HG03469 (cell line): ENCODE data around the gene CDK5RAP2.
"Not testable (repeated sequence)": the region's sequence is repeated elsewhere in the genome, so short reads cannot be mapped to it uniquely, and the experiment has no call there.

Experiments used
- ATAC-seq: cut with Tn5 transposase; IDR thresholded peaks from one replicate; pipeline ENCODE4 v1.9.1; 2021; ENCODE audit warnings: mild to moderate bottlenecking, moderate library complexity, moderate number of reproducible peaks; ENCODE audit not compliant: unreplicated experiment

Gene CDK5RAP2

DNA sequence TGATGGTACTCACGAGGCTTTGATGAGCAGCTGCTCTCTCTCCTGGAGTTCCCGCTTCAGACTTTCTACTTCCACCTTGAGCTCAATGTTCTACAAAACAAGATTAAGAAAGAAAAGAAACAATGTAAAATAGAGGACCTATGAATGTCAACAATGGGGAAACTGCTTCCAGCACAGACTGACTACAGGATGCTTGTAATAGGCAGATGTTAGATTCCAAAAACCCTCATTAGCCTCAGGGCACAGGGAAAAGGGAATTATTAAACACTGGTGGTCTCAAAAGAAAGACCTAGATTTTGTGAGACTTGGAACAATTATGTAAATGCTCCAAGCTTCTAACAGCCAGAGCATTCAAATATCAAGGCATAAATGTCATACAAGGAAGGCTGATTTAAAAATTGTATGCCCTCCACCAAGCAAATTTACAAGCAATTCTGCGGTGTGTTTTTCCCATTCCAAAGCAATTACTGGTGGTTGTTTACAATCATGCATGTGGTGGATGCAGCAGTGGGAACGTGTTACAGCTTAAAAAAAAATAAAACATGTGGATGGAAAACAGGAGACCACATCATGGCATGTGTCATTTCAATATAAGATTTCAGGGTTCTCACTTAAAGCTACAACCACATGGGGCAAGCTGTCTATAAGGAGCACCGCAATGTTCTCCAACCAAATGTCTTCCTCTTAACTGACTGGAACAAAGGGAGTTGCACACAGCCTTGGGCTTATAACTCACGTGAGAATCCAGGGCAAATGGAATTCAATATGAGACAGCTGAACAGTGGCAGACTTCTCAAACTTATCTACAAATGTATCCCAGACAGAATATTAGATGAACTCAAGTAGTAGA, 34.0 kb downstream of the CDK5RAP2 start:
- ATAC-seq: no peak

DNA sequence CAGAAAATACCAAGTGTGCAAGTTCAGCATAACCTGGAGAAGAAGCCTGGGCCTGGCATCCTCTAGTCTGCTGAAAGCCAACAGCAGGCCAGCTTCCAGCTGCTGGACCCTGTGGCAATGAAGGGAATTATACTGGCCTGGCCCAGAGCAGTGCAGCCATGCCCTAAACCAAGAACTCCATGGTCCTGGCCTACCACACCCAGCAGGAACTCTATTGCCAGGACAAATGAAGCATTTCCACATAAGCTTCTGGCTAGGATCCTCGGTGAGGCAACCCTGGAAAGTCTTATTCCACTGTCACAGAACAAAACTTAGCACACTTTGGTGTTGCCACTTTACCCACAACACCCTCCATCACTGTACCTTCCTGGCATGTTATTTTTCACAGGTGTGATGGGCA, 35.5 kb downstream of the CDK5RAP2 start:
- no peak for ATAC-seq

DNA sequence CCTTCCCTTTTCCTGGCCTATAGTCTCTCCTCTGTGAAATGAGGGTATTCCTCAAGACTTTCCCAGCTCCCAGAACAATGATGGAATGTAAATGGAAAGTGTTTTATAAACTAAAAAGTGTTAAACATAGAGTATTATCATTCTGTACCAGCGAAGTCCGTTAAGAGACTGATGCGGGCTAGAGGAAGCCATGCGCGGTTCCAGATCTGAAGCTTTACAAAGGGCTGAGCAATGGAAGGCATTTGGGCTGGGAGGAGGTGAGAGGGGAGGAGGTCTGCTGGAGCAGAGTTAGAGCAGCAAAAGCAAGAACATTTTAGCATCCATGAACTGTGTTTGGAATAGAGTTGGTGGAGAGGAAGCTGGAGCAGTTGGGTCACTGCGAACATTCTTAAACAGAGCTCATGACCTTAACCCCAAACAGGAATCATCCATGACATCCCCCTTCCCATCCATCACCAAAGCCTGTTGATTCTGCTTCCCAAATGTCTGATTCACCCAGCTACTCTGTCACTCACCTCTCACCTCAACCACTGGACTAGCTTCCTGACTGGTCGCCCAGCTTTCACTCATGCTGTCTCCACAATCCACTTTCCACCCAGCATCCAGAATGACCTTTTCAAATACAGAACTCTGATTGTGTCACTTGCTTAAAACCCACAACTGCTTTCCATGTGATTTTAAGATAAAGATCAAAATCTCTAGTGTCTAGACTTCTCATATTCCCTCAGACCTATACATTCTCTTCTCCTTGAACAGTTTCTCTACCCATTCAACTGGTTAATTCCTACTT, 37.1 kb downstream of the CDK5RAP2 start:
- ATAC-seq: no peak

DNA sequence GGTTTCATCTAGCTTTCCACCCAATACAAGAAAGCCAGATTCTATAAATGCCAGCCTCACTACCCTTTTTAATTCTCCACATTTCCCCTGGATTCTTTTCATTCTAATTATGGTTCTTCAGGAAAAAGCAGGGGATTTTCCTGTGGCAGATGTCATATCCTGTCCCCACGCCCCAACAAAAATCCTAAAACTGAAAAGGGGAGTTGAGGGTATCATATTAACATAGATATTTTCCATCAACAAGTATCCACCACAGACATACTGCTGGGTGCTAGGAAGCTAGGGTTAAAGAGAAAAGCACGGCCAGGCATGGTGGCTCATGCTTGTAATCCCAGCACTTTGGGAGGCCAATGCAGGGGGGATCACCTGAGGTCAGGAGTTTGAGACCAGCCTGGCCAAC, 38.0 kb downstream of the CDK5RAP2 start:
- no peak for ATAC-seq

DNA sequence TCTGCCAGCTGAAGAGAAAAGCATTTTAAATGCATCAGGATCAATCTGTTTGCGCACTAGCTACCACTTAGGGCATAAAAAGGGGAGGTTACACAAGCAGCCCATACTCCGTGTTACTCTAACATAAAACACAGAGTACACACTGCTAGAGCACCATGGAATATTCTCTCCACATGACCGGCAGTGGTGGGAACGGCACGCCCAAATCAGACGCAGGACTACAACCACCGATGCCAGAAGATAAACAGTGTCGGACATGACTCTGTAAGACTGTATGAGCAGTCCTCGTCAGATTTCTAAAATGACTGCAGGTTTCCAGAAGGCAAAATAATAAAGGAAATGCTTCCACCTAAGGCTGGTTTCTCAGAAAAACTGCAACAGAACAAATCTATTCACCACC, 40.0 kb downstream of the CDK5RAP2 start:
- no peak for ATAC-seq

DNA sequence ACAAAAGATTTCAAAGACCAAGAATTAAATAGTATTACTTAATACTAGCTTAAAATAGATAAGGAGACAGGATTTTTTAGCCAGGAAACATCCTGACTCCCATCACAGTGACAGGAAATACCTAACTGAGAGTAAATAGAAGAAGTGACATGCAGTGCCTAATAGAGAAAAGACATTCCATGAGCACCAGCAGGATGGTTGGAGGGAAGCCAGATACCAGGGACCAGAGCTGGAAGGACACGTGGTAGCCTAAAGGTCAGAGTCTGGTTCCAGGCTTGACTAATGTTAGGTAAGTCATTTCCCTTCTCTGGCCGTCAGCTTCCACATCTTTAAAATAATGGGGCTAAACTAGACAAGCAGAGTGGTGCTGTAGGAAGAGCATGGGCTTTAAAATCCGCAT, 41.6 kb downstream of the CDK5RAP2 start:
- ATAC-seq: no peak

DNA sequence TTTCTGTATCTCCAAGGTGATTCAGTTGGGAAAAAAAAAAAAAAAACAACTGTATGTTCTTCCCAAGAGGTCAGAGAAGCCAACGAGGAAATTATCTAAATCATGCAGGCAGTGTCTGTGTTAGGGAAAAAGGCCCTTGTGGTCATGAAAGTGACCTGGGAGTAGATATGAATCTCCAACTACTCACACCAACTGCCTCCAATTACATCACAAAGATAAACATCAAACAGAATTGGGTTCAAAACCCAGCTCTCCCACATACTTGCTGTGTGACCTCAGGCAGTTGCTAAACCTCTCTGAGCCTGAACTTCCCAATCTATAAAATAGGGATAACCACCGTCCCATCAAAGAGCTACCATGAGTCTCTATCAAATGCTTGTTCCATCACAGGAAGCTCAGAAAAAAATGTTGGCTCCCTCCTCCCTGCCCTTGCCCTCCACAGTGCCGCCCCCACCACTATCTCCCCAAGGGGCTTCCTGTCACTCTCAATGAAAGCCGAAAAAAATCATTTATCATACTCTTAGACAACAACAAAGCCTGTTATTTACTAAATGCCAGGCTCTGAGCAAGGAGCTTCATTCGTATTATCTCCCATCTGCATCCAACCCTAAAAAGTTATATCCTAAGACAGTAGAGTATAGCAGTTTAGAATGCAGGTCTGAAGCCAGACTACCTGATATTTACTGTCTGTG, 42.9 kb downstream of the CDK5RAP2 start:
- ATAC-seq: no peak

DNA sequence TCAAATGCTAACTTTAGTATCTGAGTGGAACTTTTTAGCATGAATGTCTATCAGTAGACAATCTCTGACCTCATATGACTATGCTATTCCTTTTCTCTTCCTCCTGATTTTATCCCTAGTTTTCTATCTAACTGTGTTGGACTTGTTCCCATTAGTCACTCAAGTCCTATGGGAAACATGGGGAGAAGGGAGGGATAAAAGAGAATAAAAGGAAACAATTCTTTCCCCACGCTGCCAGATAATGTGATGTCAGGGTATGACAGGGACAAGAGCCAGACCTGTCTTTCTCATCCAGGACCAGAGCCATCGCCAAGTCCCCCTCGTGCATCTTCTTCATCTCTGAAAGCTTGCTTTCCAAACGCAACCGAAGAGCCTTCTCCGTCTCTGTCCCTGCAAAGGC, 43.9 kb downstream of the CDK5RAP2 start:
- ATAC-seq: no peak

DNA sequence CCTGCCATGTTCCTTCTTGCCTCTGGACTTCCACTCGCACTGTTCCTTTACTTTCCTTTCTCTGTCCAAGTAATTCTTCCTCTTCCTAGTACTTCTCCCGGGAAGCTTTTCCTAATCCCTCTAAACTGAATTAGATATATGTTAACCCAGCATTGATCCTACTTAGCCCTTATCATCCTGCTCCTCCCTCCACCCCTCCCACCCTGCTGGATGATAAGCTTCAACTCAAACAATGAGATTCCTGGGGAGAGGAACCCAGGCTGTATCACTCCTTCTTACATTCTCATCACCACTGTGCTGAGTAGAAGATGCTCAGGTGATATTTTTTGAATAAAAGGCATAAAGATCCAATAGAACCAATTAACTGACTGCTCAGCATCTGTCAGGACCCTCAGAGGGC, 45.7 kb downstream of the CDK5RAP2 start:
- ATAC-seq: no peak

DNA sequence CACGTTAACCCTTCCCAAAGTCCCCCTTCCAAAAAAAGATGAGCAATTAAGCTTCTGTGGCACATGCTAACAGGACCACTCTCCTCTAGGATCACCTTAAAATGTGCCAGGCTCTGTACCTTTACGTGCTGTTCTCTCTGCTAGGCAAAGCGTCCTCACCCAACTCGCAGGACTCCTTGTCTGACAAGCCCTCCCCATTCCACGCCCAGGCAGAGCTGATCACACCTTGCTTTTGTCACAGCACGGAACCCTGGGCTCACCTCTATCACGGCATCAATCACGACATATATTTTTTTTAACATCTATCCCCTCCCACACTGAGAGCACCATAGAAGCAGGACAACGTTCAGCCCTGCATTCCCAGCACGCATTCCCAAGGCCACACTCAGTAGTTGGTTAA, 47.1 kb downstream of the CDK5RAP2 start:
- no peak for ATAC-seq

DNA sequence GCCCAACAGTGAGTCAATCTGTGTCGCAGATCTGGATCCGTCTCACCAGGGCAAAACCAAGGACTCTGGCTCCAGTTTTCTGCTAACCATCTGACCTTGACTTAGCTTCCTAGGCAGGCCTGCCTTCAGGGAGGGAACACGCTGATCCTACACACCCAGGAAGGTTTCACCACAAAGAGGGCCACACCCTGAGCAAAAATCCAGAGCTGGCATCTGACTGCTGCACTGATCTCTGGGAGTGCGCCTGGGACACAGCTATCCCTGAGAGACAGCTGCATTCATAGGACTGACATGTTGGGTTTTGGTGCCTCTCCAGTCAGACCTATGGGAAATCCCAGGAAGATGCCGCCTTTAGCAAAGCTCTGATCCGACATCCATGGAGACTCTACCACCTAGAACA, 47.5 kb downstream of the CDK5RAP2 start:
- no peak for ATAC-seq

DNA sequence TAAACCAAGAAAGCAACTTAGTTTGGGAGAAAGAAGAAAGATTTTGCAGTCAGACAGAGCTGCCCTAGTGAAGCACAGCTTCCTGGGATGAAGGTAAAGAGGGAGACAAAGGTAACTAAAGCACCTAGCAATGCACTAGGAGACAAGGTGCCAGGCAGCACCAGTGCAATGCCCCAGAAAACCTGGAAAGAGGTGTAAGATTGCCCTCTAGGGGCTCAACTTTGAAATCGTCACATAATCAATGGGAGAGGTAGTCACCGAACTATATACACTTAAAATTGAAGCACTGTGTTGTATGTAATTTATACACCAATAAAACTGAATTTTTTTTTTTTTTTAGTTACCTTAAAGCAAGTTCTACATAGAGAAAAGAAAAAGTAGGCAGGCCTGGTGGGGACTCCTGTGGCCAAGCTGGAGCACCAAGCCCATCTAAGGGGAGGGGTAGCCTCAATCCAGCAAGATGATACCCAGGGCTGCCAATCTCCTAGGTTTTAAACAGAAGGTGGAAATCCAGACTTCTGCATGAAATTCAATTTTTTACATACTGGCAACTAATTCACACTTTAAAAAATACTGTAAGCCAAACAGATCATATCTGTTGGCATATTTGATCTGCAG, 48.2 kb downstream of the CDK5RAP2 start:
- no peak for ATAC-seq

DNA sequence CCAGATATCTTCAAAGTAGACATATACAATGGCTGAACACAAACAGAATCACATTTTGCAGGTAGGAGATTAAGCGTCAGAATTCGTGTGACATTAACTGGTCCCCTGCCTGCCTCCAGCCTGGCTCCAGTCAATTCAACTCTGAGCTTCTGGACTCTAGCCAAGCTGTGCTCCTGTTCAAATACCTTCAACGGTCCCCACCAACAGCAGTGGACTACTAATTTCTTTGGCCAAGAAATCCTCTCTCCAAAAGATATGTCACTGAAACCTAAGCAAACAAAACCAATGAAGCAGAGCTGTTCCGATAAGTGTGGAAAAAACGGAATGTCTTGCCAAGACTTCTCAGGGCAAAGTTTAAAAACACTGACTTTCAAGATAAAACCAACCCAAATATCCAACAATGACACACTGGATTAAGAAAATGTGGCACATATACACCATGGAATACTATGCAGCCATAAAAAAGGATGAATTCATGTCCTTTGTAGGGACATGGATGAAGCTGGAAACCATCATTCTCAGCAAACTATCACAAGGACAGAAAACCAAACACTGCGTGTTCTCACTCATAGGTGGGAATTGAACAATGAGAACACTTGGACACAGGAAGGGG, 49.6 kb downstream of the CDK5RAP2 start:
- not testable (repeated sequence) for ATAC-seq

DNA sequence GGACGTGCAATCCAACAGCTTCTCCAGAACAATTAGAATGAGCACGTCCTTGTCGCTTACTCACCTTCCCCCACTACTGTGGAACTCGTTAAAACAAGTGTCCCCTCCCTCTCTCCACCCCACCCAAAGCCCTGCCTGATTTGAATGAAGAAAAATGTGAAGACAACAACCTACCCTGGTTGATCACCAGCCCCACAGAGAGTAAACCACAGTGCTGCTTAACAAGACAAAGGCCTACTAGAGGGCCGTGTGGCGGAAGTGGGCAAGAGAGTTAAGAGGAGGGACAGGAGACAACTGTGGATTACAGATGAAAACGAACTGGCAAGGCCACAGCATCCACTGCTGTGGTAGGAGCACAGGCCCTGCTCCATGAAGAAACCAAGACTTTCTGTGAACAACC, 51.1 kb downstream of the CDK5RAP2 start:
- no peak for ATAC-seq

DNA sequence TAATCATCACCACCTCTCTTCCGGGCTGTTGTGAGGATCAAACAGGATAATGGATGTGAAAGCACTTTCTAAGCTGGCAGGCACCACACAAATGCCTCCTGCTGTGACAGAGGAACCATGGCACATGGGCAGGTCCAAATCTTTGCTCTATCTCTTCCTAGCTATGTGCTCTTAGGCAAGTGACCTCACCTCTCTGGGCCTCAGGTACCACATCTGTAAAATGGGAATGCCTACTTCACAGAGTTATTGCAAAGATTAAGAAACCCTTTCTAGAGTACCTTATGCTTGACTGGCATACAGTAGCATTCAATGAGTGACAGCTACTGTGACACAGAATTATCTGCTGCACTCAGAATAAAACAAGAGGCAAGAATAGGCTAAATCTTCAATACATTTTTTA, 51.6 kb downstream of the CDK5RAP2 start:
- ATAC-seq: no peak

DNA sequence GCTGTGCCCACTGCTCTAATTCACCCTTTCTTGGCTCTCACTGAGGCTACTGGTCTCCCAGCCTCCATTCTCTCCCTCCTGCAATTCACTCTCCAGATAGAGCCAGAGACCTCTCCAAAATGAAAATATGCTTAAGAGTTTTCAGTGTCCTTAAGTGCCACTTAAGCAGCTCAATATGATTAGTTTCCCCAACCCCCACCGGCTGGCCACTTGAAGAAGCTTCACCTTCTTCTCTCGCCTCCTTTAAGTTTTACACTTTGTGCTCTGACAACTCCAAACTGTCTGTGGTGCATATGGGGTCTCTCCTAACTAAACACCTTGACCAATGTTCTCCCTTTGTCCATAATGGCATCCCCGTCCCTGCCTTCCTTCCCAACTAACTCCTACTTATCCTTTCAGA, 53.4 kb downstream of the CDK5RAP2 start:
- ATAC-seq: no peak

DNA sequence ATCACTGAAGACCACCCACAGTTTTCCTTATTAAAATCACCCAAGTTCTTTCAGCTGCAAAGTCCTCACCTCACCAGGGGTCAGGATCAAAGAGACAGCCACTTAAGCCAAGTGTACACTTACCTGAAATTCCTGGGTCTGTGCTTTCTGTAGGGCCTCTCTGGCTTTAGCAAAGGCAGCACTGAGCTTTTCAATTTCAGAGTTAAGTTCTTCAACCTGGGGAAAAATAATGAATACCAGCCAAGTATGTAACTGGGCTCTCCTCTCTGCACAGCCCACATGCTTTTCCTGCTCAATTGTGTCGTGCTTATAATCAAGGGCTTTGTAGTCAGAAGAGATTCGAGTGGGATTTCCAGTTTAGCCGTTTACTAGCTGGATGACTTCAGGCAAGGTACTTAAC, 55.1 kb downstream of the CDK5RAP2 start:
- ATAC-seq: no peak

DNA sequence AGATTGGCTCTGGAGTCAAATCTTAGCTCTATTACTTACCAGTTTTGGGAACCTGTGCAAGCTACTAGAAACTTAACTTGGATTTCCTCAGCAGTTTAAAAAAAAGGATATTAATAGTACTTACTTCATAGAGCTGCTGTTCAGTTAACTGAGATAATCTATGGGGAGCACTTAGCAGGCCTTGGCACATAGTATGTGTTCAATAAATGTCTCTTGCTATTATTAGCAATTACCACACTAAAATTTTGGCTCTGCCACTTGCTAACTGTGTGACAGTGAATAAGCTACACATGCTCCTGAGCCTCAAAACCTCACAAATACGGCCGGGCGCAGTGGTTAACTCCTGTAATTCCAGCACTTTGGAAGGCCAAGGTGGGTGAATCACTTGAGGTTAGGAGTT, 55.9 kb downstream of the CDK5RAP2 start:
- ATAC-seq: no peak

DNA sequence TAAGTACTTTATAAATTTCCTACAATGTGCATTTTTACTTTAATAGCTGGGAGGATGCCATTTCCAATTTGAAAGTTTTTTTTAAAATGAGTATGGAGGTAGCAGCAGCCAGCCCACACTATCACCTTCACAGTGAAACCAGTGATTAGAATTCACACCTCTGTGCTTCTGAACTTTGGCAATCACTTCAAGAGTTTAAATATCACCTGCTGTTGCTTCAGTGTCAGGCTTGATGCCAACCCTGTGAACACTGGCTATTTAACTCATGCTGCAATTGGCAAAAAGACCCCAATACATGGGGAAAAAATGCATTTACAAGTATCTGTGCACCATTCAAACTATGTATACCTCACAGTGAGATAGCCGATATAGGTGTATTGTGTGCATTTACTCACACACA, 57.4 kb downstream of the CDK5RAP2 start:
- no peak for ATAC-seq

DNA sequence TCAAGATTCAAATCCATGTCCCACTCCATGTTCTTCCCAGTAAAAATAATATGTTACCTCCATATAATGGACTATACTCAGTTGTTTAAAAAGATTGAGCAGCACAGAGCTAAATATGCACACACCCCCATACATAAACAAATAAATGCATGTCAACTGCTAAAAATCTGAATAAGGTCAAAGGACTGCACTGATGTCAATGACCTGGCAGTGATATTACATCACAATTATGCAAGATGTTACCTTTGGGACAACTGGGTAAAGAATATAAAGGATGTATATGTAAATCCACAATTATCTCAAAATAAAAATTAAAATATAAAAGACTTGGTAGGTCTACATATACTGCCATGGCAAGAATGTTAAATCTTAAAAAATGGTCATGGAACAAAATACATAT, 57.9 kb downstream of the CDK5RAP2 start:
- no peak for ATAC-seq

DNA sequence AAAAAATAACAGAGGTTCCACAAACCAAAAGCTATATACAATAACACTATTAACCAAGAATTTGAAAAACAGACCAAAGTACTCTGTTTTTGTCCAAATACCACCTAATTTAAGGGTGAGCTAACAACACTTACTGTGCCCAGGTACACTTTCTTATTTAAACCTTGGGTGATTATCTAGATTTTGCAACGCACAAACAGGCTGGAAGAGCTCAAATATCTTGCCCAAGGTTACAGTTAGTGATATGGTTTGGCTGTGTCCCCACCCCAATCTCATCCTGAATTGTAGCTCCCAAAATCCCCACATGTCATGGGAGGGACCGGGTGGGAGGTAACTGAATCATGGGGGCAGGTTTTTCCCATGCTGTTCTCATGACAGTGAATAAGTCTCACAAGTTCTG, 58.9 kb downstream of the CDK5RAP2 start:
- ATAC-seq: no peak
